Smooth muscle cell (in vitro differentiated cells): ENCODE data around the gene CBLN4. TPM values are rescaled to one million over a fixed set of nuclear protein-coding genes. Genes with fewer than 3 reads are reported as not detected.

Experiments
- DNase-seq: peaks from one replicate; lab custom pipeline; 2025; ENCODE audit not compliant: unreplicated experiment; lab: John Stamatoyannopoulos, UW
- H2AFZ ChIP-seq: fragments of 200-600 bp; sonication (generic); 2 replicates; pipeline ENCODE4 v1.6.0; 2016; ENCODE audit warnings: antibody characterized with exemption, low read depth, mild to moderate bottlenecking
- H3F3A ChIP-seq: fragments of 200-600 bp; sonication (generic); 2 replicates; pipeline ENCODE4 v1.6.0; 2017; ENCODE audit warnings: antibody characterized with exemption, low read depth
- H3K27ac ChIP-seq: fragments of 200-600 bp; sonication (generic); 2 replicates; pipeline ENCODE4 v1.5.1; 2016; ENCODE audit warnings: low read depth, mild to moderate bottlenecking
- H3K27me3 ChIP-seq: fragments of 200-600 bp; sonication (generic); 2 replicates; pipeline ENCODE4 v1.6.1; 2016; ENCODE audit warnings: low read depth, mild to moderate bottlenecking
- H3K36me3 ChIP-seq: fragments of 200-600 bp; sonication (generic); 2 replicates; pipeline ENCODE4 v1.5.1; 2016; ENCODE audit warnings: low read depth
- H3K4me1 ChIP-seq: fragments of 200-600 bp; sonication (generic); 2 replicates; pipeline ENCODE4 v1.5.1; 2016; ENCODE audit warnings: low read depth
- H3K4me2 ChIP-seq: fragments of 200-600 bp; sonication (generic); 2 replicates; pipeline ENCODE4 v1.6.0; 2016; ENCODE audit warnings: mild to moderate bottlenecking
- H3K4me3 ChIP-seq: fragments of 200-600 bp; sonication (generic); 2 replicates; pipeline ENCODE4 v1.5.1; 2016; ENCODE audit warnings: mild to moderate bottlenecking
- H3K79me2 ChIP-seq: fragments of 200-600 bp; sonication (generic); 2 replicates; pipeline ENCODE4 v1.6.0; 2016; ENCODE audit warnings: low read depth, mild to moderate bottlenecking
- H3K9ac ChIP-seq: fragments of 200-600 bp; sonication (generic); 2 replicates; pipeline ENCODE4 v1.6.0; 2016; ENCODE audit warnings: low read depth
- H3K9me3 ChIP-seq: fragments of 200-600 bp; sonication (generic); replicated peaks from 2 replicates; pipeline ENCODE4 v1.5.1; 2016; ENCODE audit warnings: low read depth
- H4K20me1 ChIP-seq: fragments of 200-600 bp; sonication (generic); 2 replicates; pipeline ENCODE4 v1.6.0; 2016; ENCODE audit warnings: low read depth
- CTCF ChIP-seq: fragments of 200-600 bp; sonication (generic); IDR thresholded peaks from 2 replicates; pipeline ENCODE4 v1.5.1; 2017; ENCODE audit warnings: borderline replicate concordance, mild to moderate bottlenecking, antibody characterized with exemption; ENCODE audit not compliant: insufficient read depth, poor library complexity, severe bottlenecking
- whole genome bisulfite sequencing: methylation state at CpG from one replicate; pipeline ENCODE4 v1.1.7; 2016; ENCODE audit warnings: low lambda C conversion rate; 5-methylcytosine and 5-hydroxymethylcytosine counted together
- polyA plus RNA-seq: library from polyadenylated mRNA; unstranded; fragments of >200 nt; fragmentation: Nextera tagmentation; extraction: Ambion mirVana; gene quantifications from 2 replicates; pipeline ENCODE4 v1.2.1, GENCODE V29; 2016
- total RNA-seq: library from RNA; depleted of rRNA; stranded (reverse); fragments of >200 nt; gene quantifications from 2 replicates; pipeline ENCODE4 v1.2.3, GENCODE V29; 2014

The CBLN4 gene
- total and polyA plus RNA-seq, 2 experiments from 2014 or later = not detected

GRCh38 chr20:56018194-56018593 is 12.9 kb upstream of the CBLN4 start:
- TF ChIP-seq CTCF = no peak
- DNase-seq = no peak
- Histone ChIP-seq H3F3A (no peaks in the 10 kb centered on the region), H3K36me3 (no peaks in the 10 kb centered on the region), H3K27ac (no peak overlapping the region), H3K27me3 (no peaks in the 10 kb centered on the region), H3K79me2 (no peaks in the 10 kb centered on the region), H3K4me3 (no peak overlapping the region), H2AFZ (no peak overlapping the region), H3K9me3 (peaks cover 4% of the 10 kb centered on the region), H4K20me1 (no peaks in the 10 kb centered on the region), H3K9ac (no peak overlapping the region), H3K4me2 (no peak overlapping the region), H3K4me1 (no peaks in the 10 kb centered on the region)
- WGBS = 46% methylated on average over 3 of the region's 3 CpGs

- Histone ChIP-seq H3K4me1 (no peaks in the 10 kb centered on the region), H3K4me3 (no peak overlapping the region), H3K4me2 (no peak overlapping the region), H3K27me3 (no peaks in the 10 kb centered on the region), H3K27ac (no peak overlapping the region), H4K20me1 (no peaks in the 10 kb centered on the region), H2AFZ (no peak overlapping the region), H3K9ac (no peak overlapping the region), H3K79me2 (no peaks in the 10 kb centered on the region), H3K36me3 (no peaks in the 10 kb centered on the region), H3K9me3 (peaks cover 4% of the 10 kb centered on the region), H3F3A (no peaks in the 10 kb centered on the region)
- no peak for DNase-seq
- no peak for TF ChIP-seq CTCF
- WGBS = 54% methylated on average over 2 of the region's 2 CpGs
Measured at GRCh38 chr20:56017560-56017959, 12.2 kb upstream of the CBLN4 start.

GRCh38 chr20:56014998-56015397 is 9.7 kb upstream of the CBLN4 start:
- no peak for TF ChIP-seq CTCF
- H3K27me3 ChIP-seq = no peaks in the 10 kb centered on the region
- 76% methylated on average over 5 of the region's 5 CpGs for WGBS
- H3K79me2 ChIP-seq = no peaks in the 10 kb centered on the region
- no peaks in the 10 kb centered on the region for H3F3A ChIP-seq
- H4K20me1 ChIP-seq = no peaks in the 10 kb centered on the region
- H3K36me3 ChIP-seq = no peaks in the 10 kb centered on the region
- H3K27ac ChIP-seq = no peak overlapping the region
- no peak overlapping the region for H3K4me3 ChIP-seq
- H2AFZ ChIP-seq = no peak overlapping the region
- DNase-seq = no peak
- H3K4me1 ChIP-seq = no peaks in the 10 kb centered on the region
- no peak overlapping the region for H3K4me2 ChIP-seq
- no peaks in the 10 kb centered on the region for H3K9me3 ChIP-seq
- no peak overlapping the region for H3K9ac ChIP-seq

- Histone ChIP-seq H3F3A (no peaks in the 10 kb centered on the region), H3K36me3 (no peaks in the 10 kb centered on the region), H4K20me1 (no peaks in the 10 kb centered on the region), H3K9me3 (no peaks in the 10 kb centered on the region), H3K4me3 (no peak overlapping the region), H3K4me2 (no peak overlapping the region), H2AFZ (no peak overlapping the region), H3K9ac (no peak overlapping the region), H3K27me3 (no peaks in the 10 kb centered on the region), H3K27ac (no peak overlapping the region), H3K79me2 (no peaks in the 10 kb centered on the region), H3K4me1 (no peaks in the 10 kb centered on the region)
- TF ChIP-seq CTCF = no peak
- WGBS = 44% methylated on average over 2 of the region's 2 CpGs
- DNase-seq = no peak
Measured at GRCh38 chr20:56014151-56014550, 8.8 kb upstream of the CBLN4 start.
